HepG2 (cell line): Measurements from ENCODE around the gene FCN3. TPM values are rescaled to one million over a fixed set of nuclear protein-coding genes. Genes with fewer than 3 reads are reported as not detected.
A peak's percentile ranks its signal among the peaks of the same experiment; 100 is the strongest.

Experiments
- ATRX ChIP-seq: sonication (generic); formaldehyde crosslinking; IDR thresholded peaks from 2 replicates; pipeline ENCODE4 v1.4.0; 2020; ENCODE audit warnings: missing genetic modification reagents, borderline replicate concordance
- BRD4 ChIP-seq: sonication (generic); formaldehyde crosslinking; IDR thresholded peaks from 2 replicates; pipeline ENCODE4 v1.4.0; 2020; ENCODE audit warnings: missing genetic modification reagents
- E2F2 ChIP-seq: sonication (generic); formaldehyde crosslinking; IDR thresholded peaks from 2 replicates; pipeline ENCODE4 v1.4.0; 2020; ENCODE audit warnings: missing genetic modification reagents, borderline replicate concordance
- FOXP4 ChIP-seq: sonication (generic); formaldehyde crosslinking; IDR thresholded peaks from 2 replicates; pipeline ENCODE4 v1.4.0; 2020; ENCODE audit warnings: missing genetic modification reagents
- KLF9 ChIP-seq: IDR thresholded peaks from 2 replicates; pipeline ENCODE4 v1.6.1; 2016; ENCODE audit warnings: low read depth
- MEIS1 ChIP-seq: sonication (generic); formaldehyde crosslinking; IDR thresholded peaks from 2 replicates; pipeline ENCODE4 v1.9.0; 2021; ENCODE audit warnings: mild to moderate bottlenecking, missing genetic modification reagents, moderate library complexity, borderline replicate concordance
- PRMT3 ChIP-seq: sonication (generic); formaldehyde crosslinking; IDR thresholded peaks from 2 replicates; pipeline ENCODE4 v1.8.1; 2022; ENCODE audit warnings: low read depth, mild to moderate bottlenecking, moderate library complexity, missing genetic modification reagents, borderline replicate concordance
- RBM39 ChIP-seq: fragments of 200-400 bp; formaldehyde crosslinking; IDR thresholded peaks from one replicate; pipeline ENCODE4 v1.6.1; 2018; ENCODE audit warnings: antibody characterized with exemption, mild to moderate bottlenecking, low read depth, low read length; ENCODE audit not compliant: poor library complexity, severe bottlenecking
- RFX5 ChIP-seq: IDR thresholded peaks from 2 replicates; pipeline ENCODE4 v1.6.1; 2011; ENCODE audit warnings: low read depth, low read length, improper control_type of control experiment
- SMAD3 ChIP-seq: sonication (generic); formaldehyde crosslinking; IDR thresholded peaks from 2 replicates; pipeline ENCODE4 v1.4.0; 2020; ENCODE audit warnings: missing genetic modification reagents
- TAF1 ChIP-seq: sonication (generic); formaldehyde crosslinking; IDR thresholded peaks from 2 replicates; pipeline ENCODE4 v1.4.0; 2020; ENCODE audit warnings: missing genetic modification reagents
- ZEB1 ChIP-seq: IDR thresholded peaks from 2 replicates; pipeline ENCODE4 v1.6.1; 2012; ENCODE audit warnings: mild to moderate bottlenecking, low read depth, inconsistent platforms; ENCODE audit not compliant: insufficient replicate concordance
- ZNF10 ChIP-seq: sonication (generic); formaldehyde crosslinking; IDR thresholded peaks from 2 replicates; pipeline ENCODE4 v1.4.0; 2020; ENCODE audit warnings: mild to moderate bottlenecking, low read depth, missing genetic modification reagents, borderline replicate concordance
- ZNF207 ChIP-seq: fragments of 450-650 bp; IDR thresholded peaks from 2 replicates; pipeline ENCODE4 v1.6.1; 2016; ENCODE audit warnings: antibody characterized with exemption, borderline replicate concordance
- ZNF296 ChIP-seq: sonication (generic); formaldehyde crosslinking; conservative IDR thresholded peaks from 2 replicates; pipeline ENCODE4 v1.5.0; 2020; ENCODE audit warnings: mild to moderate bottlenecking, missing genetic modification reagents
- ZNF350 ChIP-seq: sonication (generic); formaldehyde crosslinking; IDR thresholded peaks from 2 replicates; pipeline ENCODE4 v1.4.0; 2020; ENCODE audit warnings: mild to moderate bottlenecking, low read depth, missing genetic modification reagents, borderline replicate concordance
- ZNF367 ChIP-seq: sonication (generic); formaldehyde crosslinking; IDR thresholded peaks from 2 replicates; pipeline ENCODE4 v1.4.0; 2020; ENCODE audit warnings: missing genetic modification reagents, borderline replicate concordance
- ZNF547 ChIP-seq: sonication (generic); formaldehyde crosslinking; IDR thresholded peaks from 2 replicates; pipeline ENCODE4 v1.5.1; 2020; ENCODE audit warnings: mild to moderate bottlenecking, missing genetic modification reagents
- ZNF619 ChIP-seq: sonication (generic); formaldehyde crosslinking; IDR thresholded peaks from 2 replicates; pipeline ENCODE4 v1.4.0; 2020; ENCODE audit warnings: mild to moderate bottlenecking, missing genetic modification reagents
- ZNF7 ChIP-seq: IDR thresholded peaks from 2 replicates; pipeline ENCODE4 v1.6.1; 2016; ENCODE audit warnings: missing biosample characterization, missing genetic modification reagents
- ZSCAN12 ChIP-seq: sonication (generic); formaldehyde crosslinking; IDR thresholded peaks from 2 replicates; pipeline ENCODE4 v1.9.0; 2021; ENCODE audit warnings: mild to moderate bottlenecking, missing genetic modification reagents
- polyA plus RNA-seq, 8 experiments: library from polyadenylated mRNA; depleted of rRNA in 3 of 8; stranded (reverse) in 7 of 8; unstranded in 1 of 8; fragments of >200 nt; fragmentation: Illumina TruSeq in 4 of 8; extraction: Trizol in 4 of 8; gene quantifications; 2 replicates each; pipeline versions ENCODE4 v1.2.1 to v1.2.3, GENCODE V29; 2011 to 2016; ENCODE audit warnings: low read depth in 4 of 8, missing spikeins in 1 of 8, mixed read lengths in 1 of 8; ENCODE audit not compliant: insufficient read depth in 1 of 8
- total RNA-seq, 5 experiments: library from RNA; depleted of rRNA; stranded (reverse); fragments of >200 nt; fragmentation: Illumina TruSeq; extraction: Trizol; gene quantifications; 2 replicates each; pipeline ENCODE4 v1.2.3, GENCODE V29; 2016; ENCODE audit warnings: low read depth in 1 of 5
- TF ChIP-seq, protein P1 (sequence below): sonication (generic); formaldehyde crosslinking; IDR thresholded peaks from 2 replicates; pipeline ENCODE4 v1.4.0; 2020; ENCODE audit warnings: mild to moderate bottlenecking, missing genetic modification reagents
- TF ChIP-seq, protein P2 (sequence below): sonication (generic); formaldehyde crosslinking; IDR thresholded peaks from 2 replicates; pipeline ENCODE4 v1.8.1; 2023; ENCODE audit warnings: mild to moderate bottlenecking, missing genetic modification reagents

The FCN3 gene
- total and polyA plus RNA-seq, 2 of the 13 experiments (the other 11 are each of a cell fraction or from before 2014, with no cell fraction given) = not detected

GRCh38 chr1:27392096-27392777 lies 17.6 kb upstream of the FCN3 start, which contains the start of gene GPR3 (continued):
- TF ChIP-seq, protein P1, sequence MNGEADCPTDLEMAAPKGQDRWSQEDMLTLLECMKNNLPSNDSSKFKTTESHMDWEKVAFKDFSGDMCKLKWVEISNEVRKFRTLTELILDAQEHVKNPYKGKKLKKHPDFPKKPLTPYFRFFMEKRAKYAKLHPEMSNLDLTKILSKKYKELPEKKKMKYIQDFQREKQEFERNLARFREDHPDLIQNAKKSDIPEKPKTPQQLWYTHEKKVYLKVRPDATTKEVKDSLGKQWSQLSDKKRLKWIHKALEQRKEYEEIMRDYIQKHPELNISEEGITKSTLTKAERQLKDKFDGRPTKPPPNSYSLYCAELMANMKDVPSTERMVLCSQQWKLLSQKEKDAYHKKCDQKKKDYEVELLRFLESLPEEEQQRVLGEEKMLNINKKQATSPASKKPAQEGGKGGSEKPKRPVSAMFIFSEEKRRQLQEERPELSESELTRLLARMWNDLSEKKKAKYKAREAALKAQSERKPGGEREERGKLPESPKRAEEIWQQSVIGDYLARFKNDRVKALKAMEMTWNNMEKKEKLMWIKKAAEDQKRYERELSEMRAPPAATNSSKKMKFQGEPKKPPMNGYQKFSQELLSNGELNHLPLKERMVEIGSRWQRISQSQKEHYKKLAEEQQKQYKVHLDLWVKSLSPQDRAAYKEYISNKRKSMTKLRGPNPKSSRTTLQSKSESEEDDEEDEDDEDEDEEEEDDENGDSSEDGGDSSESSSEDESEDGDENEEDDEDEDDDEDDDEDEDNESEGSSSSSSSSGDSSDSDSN = 0 out of 2 replicates have a peak, but pooled peaks have one; percentile 11
- TF ChIP-seq RBM39 = no peak
- peak; percentile 83 for TF ChIP-seq RFX5
- no peak for TF ChIP-seq BRD4 (CRISPR knock-in tag)
- no peak for TF ChIP-seq MEIS1 (CRISPR knock-in tag)
- TF ChIP-seq, protein P2, sequence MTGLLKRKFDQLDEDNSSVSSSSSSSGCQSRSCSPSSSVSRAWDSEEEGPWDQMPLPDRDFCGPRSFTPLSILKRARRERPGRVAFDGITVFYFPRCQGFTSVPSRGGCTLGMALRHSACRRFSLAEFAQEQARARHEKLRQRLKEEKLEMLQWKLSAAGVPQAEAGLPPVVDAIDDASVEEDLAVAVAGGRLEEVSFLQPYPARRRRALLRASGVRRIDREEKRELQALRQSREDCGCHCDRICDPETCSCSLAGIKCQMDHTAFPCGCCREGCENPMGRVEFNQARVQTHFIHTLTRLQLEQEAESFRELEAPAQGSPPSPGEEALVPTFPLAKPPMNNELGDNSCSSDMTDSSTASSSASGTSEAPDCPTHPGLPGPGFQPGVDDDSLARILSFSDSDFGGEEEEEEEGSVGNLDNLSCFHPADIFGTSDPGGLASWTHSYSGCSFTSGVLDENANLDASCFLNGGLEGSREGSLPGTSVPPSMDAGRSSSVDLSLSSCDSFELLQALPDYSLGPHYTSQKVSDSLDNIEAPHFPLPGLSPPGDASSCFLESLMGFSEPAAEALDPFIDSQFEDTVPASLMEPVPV (CRISPR knock-in tag) = no peak
- TF ChIP-seq E2F2 (CRISPR knock-in tag) = no peak
- TF ChIP-seq SMAD3 (CRISPR knock-in tag) = 0 out of 2 replicates have a peak, but pooled peaks have one; percentile 36
- TF ChIP-seq ZNF296 (CRISPR knock-in tag) = no peak
- no peak; the same call in 1 of the 2 replicates for TF ChIP-seq TAF1
- no peak for TF ChIP-seq ZNF367 (CRISPR knock-in tag)
- no peak for TF ChIP-seq ZEB1
- TF ChIP-seq ZNF10 (CRISPR knock-in tag) = no peak
- no peak for TF ChIP-seq ZNF7 (CRISPR knock-in tag)
- no peak for TF ChIP-seq ATRX
- TF ChIP-seq ZNF207 = no peak
- TF ChIP-seq ZNF619 (CRISPR knock-in tag) = no peak
- TF ChIP-seq PRMT3 (CRISPR knock-in tag) = no peak; the same call in 1 of the 2 replicates
- TF ChIP-seq FOXP4 = no peak; the same call in 1 of the 2 replicates
- TF ChIP-seq ZNF350 (CRISPR knock-in tag) = no peak; the same call in 1 of the 2 replicates
- TF ChIP-seq ZNF547 (CRISPR knock-in tag) = no peak
- no peak for TF ChIP-seq ZSCAN12 (CRISPR knock-in tag)
- TF ChIP-seq KLF9 (CRISPR knock-in tag) = peak; percentile 81; the same call in 1 of the 2 replicates
